DND-41 (cell line): Measurements from ENCODE around the gene CLEC2D.

Source experiments
- ATAC-seq: fragments of 200-7000 bp; cut with Tn5 transposase; 3 replicates; pipeline ENCODE4 v1.9.1; 2021; ENCODE audit warnings: low read depth; ENCODE audit not compliant: insufficient read depth
- DNase-seq: peaks from one replicate; pipeline ENCODE4 v3.0.0-alpha.2; 2020
- H2AFZ ChIP-seq: 2 replicates; pipeline ENCODE4 v1.6.0; 2012; ENCODE audit warnings: low read depth, low read length
- H3K27ac ChIP-seq: 2 replicates; pipeline ENCODE4 v1.5.1; 2012; ENCODE audit warnings: low read length, inconsistent platforms
- H3K27me3 ChIP-seq: fragments of 200-600 bp; sonication (generic); 2 replicates; pipeline ENCODE4 v1.6.0; 2012; ENCODE audit warnings: low read length, mild to moderate bottlenecking, inconsistent platforms; ENCODE audit not compliant: insufficient read depth, poor library complexity
- H3K36me3 ChIP-seq: 2 replicates; pipeline ENCODE4 v1.5.1; 2012; ENCODE audit warnings: low read length, inconsistent platforms; ENCODE audit not compliant: insufficient read depth
- H3K4me1 ChIP-seq: 2 replicates; pipeline ENCODE4 v1.5.1; 2012; ENCODE audit warnings: mild to moderate bottlenecking, low read length; ENCODE audit not compliant: insufficient read depth
- H3K4me2 ChIP-seq: 2 replicates; pipeline ENCODE4 v1.6.0; 2012; ENCODE audit warnings: mild to moderate bottlenecking, moderate library complexity, low read length, inconsistent platforms; ENCODE audit not compliant: insufficient read depth
- H3K4me3 ChIP-seq, 2 experiments: fragments of 200-600 bp in 1 of 2; shearing (Covaris generic) in 1 of 2; 2 replicates each; pipeline ENCODE4 v1.5.1; 2012 to 2016; ENCODE audit warnings: inconsistent platforms in 2 of 2, low read length in 2 of 2, mild to moderate bottlenecking in 2 of 2, low read depth in 1 of 2, moderate library complexity in 1 of 2
- H3K79me2 ChIP-seq: 2 replicates; pipeline ENCODE4 v1.6.0; 2012; ENCODE audit warnings: low read length, inconsistent platforms; ENCODE audit not compliant: insufficient read depth
- H3K9ac ChIP-seq: 2 replicates; pipeline ENCODE4 v1.6.0; 2012; ENCODE audit warnings: low read depth, mild to moderate bottlenecking, inconsistent platforms, low read length, moderate library complexity
- H3K9me3 ChIP-seq: 2 replicates; pipeline ENCODE4 v1.5.1; 2012; ENCODE audit warnings: low read length, moderate library complexity, mild to moderate bottlenecking, inconsistent platforms; ENCODE audit not compliant: insufficient read depth, severe bottlenecking
- H4K20me1 ChIP-seq: 2 replicates; pipeline ENCODE4 v1.6.0; 2012; ENCODE audit warnings: low read length; ENCODE audit not compliant: insufficient read depth
- CTCF ChIP-seq: IDR thresholded peaks from 2 replicates; pipeline ENCODE4 v1.5.1; 2012; ENCODE audit warnings: borderline replicate concordance, low read length, moderate library complexity, mild to moderate bottlenecking; ENCODE audit not compliant: poor library complexity, severe bottlenecking; ENCODE audit errors: extremely low read depth
- EZH2 ChIP-seq: IDR thresholded peaks from 3 replicates; pipeline ENCODE4 v1.6.1; 2012; ENCODE audit warnings: borderline replicate concordance, low read depth, mild to moderate bottlenecking, moderate library complexity, low read length, inconsistent platforms; ENCODE audit not compliant: severe bottlenecking

CLEC2D gene

GRCh38 chr12:9661720-9662119, 7.8 kb upstream of the CLEC2D start:
- Histone ChIP-seq H2AFZ (no peak overlapping the region), H3K4me1 (no peaks in the 10 kb centered on the region), H3K79me2 (no peaks in the 10 kb centered on the region), H3K27ac (no peak overlapping the region), H3K4me2 (no peak overlapping the region), H3K9me3 (no peaks in the 10 kb centered on the region), H3K4me3 (no peak overlapping the region), H3K9ac (no peak overlapping the region), H3K27me3 (no peaks in the 10 kb centered on the region), H4K20me1 (no peaks in the 10 kb centered on the region), H3K36me3 (peaks cover 61% of the 10 kb centered on the region)
- TF ChIP-seq EZH2 (no peak), CTCF (no peak)
- ATAC-seq (no peak), DNase-seq (no peak)

GRCh38 chr12:9662488-9662887, 7.0 kb upstream of the CLEC2D start:
- Histone ChIP-seq H3K9me3 (no peaks in the 10 kb centered on the region), H3K36me3 (peaks cover 54% of the 10 kb centered on the region)
- no peak for DNase-seq

GRCh38 chr12:9667403-9668160, 1.9 kb upstream of the CLEC2D start:
- H3K4me1 ChIP-seq = peaks cover 6% of the 10 kb centered on the region
- peaks cover 10% of the 10 kb centered on the region for H3K36me3 ChIP-seq
- TF ChIP-seq CTCF (no peak), EZH2 (no peak)
- no peak overlapping the region for H3K27ac ChIP-seq
- no peaks in the 10 kb centered on the region for H3K9me3 ChIP-seq
- H2AFZ ChIP-seq = no peak overlapping the region
- no peak overlapping the region for H3K9ac ChIP-seq
- no peak overlapping the region for H3K4me2 ChIP-seq
- H3K27me3 ChIP-seq = no peaks in the 10 kb centered on the region
- no peaks in the 10 kb centered on the region for H4K20me1 ChIP-seq
- DNase-seq = no peak
- H3K79me2 ChIP-seq = no peaks in the 10 kb centered on the region
- ATAC-seq = no peak
- H3K4me3 ChIP-seq = no peak overlapping the region

More at GRCh38 chr12:9662488-9662887, 7.0 kb upstream of the CLEC2D start:
- Histone ChIP-seq H3K27me3 (no peaks in the 10 kb centered on the region), H3K9ac (no peak overlapping the region), H2AFZ (no peak overlapping the region), H3K4me3 (no peak overlapping the region), H3K27ac (no peak overlapping the region), H3K4me1 (no peaks in the 10 kb centered on the region), H3K79me2 (no peaks in the 10 kb centered on the region), H4K20me1 (no peaks in the 10 kb centered on the region), H3K4me2 (no peak overlapping the region)
- ATAC-seq = no peak
- TF ChIP-seq EZH2 (no peak), CTCF (no peak)
